ENCODE measurements around the gene HRC.

DNA sequence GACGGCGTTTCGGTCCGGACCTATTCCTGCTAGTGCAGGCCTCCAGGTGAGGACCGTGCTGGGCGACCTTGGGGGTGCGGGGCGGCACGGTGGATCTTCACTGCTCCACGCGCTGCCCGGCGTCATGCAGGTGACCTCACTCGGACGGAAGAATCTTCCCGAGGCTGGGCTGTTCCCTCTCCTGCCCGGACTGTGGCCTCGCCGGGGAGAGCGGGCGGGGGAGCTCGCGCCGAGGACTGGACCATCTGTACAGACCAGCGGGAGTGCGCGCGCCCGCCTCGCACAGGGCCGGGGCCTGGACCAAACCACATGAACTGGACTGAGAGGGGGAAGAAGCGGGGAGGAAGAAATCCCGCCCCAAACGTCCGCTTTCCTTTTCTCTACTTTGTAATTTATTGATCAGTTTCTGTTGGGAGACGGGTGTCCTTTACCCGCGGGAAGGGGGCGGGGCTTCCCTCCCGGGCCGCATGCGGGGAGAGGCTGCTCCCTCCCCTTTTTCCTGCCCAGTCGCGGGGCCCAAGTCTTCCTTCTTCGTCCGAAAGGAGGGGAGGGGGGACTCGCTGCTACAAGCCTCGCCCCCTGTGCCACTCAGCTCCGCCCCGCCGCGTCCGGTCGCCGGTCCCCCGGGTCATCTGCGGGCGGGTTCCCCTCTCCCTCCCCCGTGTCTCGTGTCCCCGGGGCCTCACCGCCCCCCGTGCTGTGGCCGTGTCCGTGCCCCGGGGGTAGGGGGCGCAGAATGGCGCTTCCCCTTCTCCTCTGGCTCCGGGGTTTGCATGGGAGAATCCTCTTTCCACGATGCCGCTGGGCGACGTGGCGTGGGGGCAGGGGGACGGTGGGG, 4.9 kb downstream of the HRC start:
- TF ChIP-seq, protein P1, sequence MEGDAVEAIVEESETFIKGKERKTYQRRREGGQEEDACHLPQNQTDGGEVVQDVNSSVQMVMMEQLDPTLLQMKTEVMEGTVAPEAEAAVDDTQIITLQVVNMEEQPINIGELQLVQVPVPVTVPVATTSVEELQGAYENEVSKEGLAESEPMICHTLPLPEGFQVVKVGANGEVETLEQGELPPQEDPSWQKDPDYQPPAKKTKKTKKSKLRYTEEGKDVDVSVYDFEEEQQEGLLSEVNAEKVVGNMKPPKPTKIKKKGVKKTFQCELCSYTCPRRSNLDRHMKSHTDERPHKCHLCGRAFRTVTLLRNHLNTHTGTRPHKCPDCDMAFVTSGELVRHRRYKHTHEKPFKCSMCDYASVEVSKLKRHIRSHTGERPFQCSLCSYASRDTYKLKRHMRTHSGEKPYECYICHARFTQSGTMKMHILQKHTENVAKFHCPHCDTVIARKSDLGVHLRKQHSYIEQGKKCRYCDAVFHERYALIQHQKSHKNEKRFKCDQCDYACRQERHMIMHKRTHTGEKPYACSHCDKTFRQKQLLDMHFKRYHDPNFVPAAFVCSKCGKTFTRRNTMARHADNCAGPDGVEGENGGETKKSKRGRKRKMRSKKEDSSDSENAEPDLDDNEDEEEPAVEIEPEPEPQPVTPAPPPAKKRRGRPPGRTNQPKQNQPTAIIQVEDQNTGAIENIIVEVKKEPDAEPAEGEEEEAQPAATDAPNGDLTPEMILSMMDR (IDR thresholded peaks at IDR 0.05): no peak
- TF ChIP-seq POLR2A (IDR thresholded peaks at IDR 0.05): peak in 1 of 2 donors; percentile 4
